ENCODE results near the gene GDF2. TPM values are rescaled to one million over a fixed set of nuclear protein-coding genes. Genes with fewer than 3 reads are reported as not detected.

The GDF2 gene
- total RNA-seq, 1 donor from 2014 or later: not detected

GRCh38 chr10:47366181-47366631 is 44.0 kb downstream of the GDF2 start:
- FAIRE-seq (no peak), DNase-seq (ENCODE audit: low spot score in 2 of 2) (no peak)

- FAIRE-seq: no peak
- DNase-seq (ENCODE audit: low spot score in 2 of 2): no peak
Measured at GRCh38 chr10:47366731-47367460, 44.6 kb downstream of the GDF2 start.

- FAIRE-seq (no peak), DNase-seq (ENCODE audit: low spot score in 2 of 2) (no peak)
Measured at GRCh38 chr10:47367646-47368045, 45.4 kb downstream of the GDF2 start.

GRCh38 chr10:47368431-47369180 is 46.4 kb downstream of the GDF2 start:
- FAIRE-seq (no peak), DNase-seq (ENCODE audit: low spot score in 2 of 2) (no peak)

- DNase-seq (ENCODE audit: low spot score in 2 of 2): no peak
- FAIRE-seq: no peak
Measured at GRCh38 chr10:47369251-47369894, 47.1 kb downstream of the GDF2 start.

GRCh38 chr10:47370015-47370767 is 47.9 kb downstream of the GDF2 start:
- no peak for FAIRE-seq
- no peak for DNase-seq (ENCODE audit: low spot score in 2 of 2)

GRCh38 chr10:47370878-47371277 is 48.6 kb downstream of the GDF2 start:
- FAIRE-seq (no peak), DNase-seq (ENCODE audit: low spot score in 2 of 2) (no peak)

- no peak for FAIRE-seq
- DNase-seq (ENCODE audit: low spot score in 2 of 2): no peak
Measured at GRCh38 chr10:47371629-47372485, 49.6 kb downstream of the GDF2 start.

GRCh38 chr10:47372726-47373125 is 50.5 kb downstream of the GDF2 start:
- FAIRE-seq (no peak), DNase-seq (ENCODE audit: low spot score in 2 of 2) (no peak)

- DNase-seq (ENCODE audit: low spot score in 2 of 2) (no peak), FAIRE-seq (no peak)
Measured at GRCh38 chr10:47374611-47375536, 52.6 kb downstream of the GDF2 start.

GRCh38 chr10:47376522-47377220 is 54.4 kb downstream of the GDF2 start:
- FAIRE-seq: no peak

More at GRCh38 chr10:47376522-47377220, 54.4 kb downstream of the GDF2 start:
- no peak for DNase-seq (ENCODE audit: low spot score in 2 of 2)

Other genes with a start within 250 kb of the GDF2 start
- gene GDF10, start 22.3 kb upstream of the GDF2 start, total RNA-seq: 6.5 TPM
- gene RBP3, start 25.9 kb downstream of the GDF2 start, total RNA-seq: not detected
- gene ZNF488, start 61.8 kb downstream of the GDF2 start, total RNA-seq: 0.41 TPM
- gene ANXA8, start 161.7 kb downstream of the GDF2 start, total RNA-seq: not detected
- gene FAM25G, start 169.2 kb downstream of the GDF2 start, total RNA-seq: not detected
- gene AGAP9, start 201.2 kb downstream of the GDF2 start, total RNA-seq: 1.2 TPM

All from frontal cortex (tissue), 4 donors.